HG03045 (cell line): ENCODE measurements around the gene PRR7.
A peak's percentile ranks its signal among the peaks of the same experiment; 100 is the strongest.

Source experiments
- ATAC-seq: cut with Tn5 transposase; IDR thresholded peaks from one replicate; pipeline ENCODE4 v1.9.1; 2021; ENCODE audit warnings: mild to moderate bottlenecking, moderate library complexity; ENCODE audit not compliant: unreplicated experiment

The PRR7 gene

GRCh38 chr5:177434942-177435738 is 11.5 kb upstream of the PRR7 start:
- ATAC-seq: no peak

- no peak for ATAC-seq
These were observed 10.6 kb upstream of the PRR7 start for GRCh38 chr5:177435847-177436536.

- no peak for ATAC-seq
These were observed 9.0 kb upstream of the PRR7 start for GRCh38 chr5:177437623-177438022.

GRCh38 chr5:177438468-177438867 is 8.1 kb upstream of the PRR7 start:
- no peak for ATAC-seq

- ATAC-seq: no peak
These were observed 7.0 kb upstream of the PRR7 start for GRCh38 chr5:177439518-177440053.

GRCh38 chr5:177440211-177440989 is 6.2 kb upstream of the PRR7 start:
- ATAC-seq: no peak

GRCh38 chr5:177440990-177441780 is 5.4 kb upstream of the PRR7 start:
- no peak for ATAC-seq

- no peak for ATAC-seq
These were observed 4.4 kb upstream of the PRR7 start for GRCh38 chr5:177442066-177442826.

- ATAC-seq: no peak
These were observed 3.2 kb upstream of the PRR7 start for GRCh38 chr5:177443144-177443983.

- ATAC-seq: no peak
These were observed 2.2 kb upstream of the PRR7 start for GRCh38 chr5:177444106-177445051.

GRCh38 chr5:177445052-177445916 is 1.3 kb upstream of the PRR7 start:
- ATAC-seq: no peak

GRCh38 chr5:177445917-177446199 is 756 bp upstream of the PRR7 start:
- ATAC-seq: no peak

GRCh38 chr5:177447066-177447610 is 524 bp downstream of the PRR7 start:
- ATAC-seq: peak; percentile 26

- no peak for ATAC-seq
These were observed 1.1 kb downstream of the PRR7 start for GRCh38 chr5:177447611-177448243.

- ATAC-seq: no peak
These were observed 1.8 kb downstream of the PRR7 start for GRCh38 chr5:177448244-177448950.
